ENCODE results near the gene RAB6B.

RAB6B gene

DNA sequence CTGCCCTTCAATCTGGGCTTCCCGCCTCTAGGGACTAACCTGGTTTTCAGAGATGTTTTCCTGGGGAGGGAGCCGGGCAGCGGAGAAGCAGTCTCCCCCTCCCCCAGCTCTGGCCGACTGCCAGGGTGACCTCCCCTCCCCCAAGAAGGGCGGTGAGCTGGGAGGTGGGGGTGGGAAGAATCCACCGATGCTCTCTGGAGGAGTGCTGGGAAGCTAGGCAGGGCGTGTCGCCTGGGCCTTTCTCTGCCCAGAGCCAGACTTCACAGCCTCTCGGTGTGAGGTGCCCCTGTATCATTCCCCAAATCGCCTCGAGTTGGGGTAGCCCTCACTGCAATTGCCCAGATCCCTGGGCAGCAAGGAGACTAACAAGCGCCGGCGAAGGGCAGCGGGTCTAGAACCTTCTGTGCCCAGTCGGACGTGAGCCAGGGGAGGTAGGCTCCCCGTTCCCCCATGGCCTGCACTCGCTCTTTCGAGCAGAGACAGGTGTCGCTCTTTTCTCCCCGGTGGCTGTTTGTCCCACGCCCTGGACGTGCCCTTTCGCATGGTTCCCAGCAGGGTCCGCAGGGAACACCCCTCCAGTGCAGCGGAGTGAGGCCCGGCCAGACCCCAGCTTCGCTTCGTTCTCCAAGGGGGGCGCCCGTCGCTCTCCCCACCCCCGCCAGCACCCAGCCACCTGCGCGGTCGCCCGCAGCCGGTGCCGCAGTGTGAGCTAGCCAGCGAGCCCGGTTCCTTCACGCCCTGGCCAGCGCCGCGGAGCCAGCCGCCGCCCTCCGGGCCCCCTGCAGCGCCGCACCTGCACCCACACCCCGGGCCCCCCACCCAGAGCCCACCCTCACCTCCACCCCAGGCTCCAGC, 1.1 kb downstream of the RAB6B start:
- peak in 2 of 14 donors; percentile 27 to 41 for DNase-seq

DNA sequence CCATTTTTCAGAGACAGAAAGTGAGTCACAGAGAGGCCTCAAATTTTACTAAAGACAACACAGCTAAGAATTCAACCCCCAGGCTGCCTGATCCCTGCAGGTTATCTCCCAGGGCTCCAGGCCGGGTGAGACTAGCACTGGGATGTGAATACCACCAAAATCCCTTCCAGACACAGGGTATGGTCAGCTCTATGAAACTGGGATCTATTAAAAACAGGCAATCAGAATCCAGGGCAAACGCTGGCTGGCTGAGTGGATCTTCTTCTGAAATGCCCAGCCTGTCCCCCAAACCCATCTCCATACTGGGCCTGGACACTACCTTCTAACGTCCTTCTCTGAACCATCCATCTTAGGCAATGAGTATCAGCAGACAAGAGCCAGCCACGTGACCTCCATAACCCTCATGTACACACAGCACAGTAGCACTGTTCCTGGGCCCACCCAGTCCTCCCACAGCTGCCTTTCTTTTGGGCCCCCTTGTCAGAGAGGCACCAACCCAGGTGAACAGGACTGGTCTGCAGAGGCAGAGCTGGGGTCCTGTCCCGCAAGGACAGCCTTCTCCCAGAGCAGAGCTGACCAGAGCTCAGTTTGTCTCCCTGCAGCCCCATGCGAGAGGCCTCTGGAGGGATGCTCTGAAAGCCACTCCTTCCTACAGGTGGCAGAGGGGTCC, 1.9 kb downstream of the RAB6B start:
- DNase-seq: peak in 1 of 14 donors; percentile 13

DNA sequence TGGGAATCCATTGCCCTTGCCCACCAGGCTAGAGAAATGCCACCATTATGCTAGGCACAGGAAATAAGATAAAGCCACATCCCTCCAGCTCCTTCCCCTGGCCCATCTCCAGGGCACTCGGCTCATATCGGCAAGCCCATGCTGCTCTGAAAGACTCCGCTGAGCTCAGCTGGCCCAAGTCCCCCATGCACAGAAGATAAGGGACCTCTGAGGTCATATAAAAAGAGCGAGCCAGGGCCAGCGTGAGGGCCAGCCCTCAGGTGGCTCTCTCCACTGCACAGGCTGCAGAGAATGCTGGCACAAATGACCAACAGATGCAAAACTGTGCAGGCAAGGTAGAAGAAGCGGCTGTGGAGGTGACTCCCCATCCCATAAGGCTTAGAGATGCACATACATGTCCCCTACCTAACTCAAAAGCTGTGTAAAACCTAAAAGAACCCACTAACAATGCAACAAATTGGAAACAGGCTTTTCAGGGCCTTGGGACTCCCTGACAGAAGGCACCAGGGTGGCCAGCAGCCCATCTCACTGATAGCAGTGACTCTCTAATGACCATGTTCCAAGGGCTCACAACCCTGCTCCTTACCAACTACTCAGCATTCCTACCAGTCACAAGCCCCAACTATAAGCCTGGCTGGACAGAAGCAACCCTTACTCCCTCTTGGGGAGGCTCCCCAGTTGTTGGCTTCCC, 3.0 kb downstream of the RAB6B start:
- peak in 1 of 14 donors; percentile 13 for DNase-seq

DNA sequence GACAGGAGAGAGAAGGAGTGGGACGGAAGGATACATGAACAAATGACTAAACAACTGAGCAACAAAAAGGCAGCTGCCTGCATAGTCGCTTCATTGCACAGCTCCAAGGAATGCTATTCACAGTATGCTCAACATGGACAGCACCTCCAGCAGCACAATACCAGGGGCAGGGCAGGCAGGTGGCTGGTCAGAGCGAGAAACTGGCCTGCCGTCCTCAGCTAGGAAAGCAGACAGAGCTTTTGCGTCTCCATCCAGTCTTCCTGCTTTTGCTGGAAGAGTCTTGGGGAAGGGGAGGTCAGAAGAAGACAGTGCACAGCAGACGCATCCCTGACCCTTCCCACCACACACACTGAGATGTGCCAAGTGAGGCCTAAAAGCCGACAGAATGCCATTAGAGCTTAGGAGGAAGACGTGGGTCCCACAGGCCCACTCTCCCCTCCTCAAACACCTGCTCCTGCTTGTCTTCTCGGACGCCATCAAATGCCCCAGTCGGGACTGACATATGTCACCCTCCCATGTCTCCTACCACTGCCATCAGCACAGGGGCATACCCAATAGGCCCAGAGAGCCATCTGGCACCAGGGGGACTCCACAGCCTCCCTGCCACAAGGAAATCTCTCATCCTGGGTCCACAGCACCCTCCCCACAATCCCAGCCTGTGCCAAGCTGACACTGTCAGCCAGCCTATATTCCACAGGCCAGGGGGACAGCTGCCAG, 3.9 kb downstream of the RAB6B start:
- no peak for DNase-seq

DNA sequence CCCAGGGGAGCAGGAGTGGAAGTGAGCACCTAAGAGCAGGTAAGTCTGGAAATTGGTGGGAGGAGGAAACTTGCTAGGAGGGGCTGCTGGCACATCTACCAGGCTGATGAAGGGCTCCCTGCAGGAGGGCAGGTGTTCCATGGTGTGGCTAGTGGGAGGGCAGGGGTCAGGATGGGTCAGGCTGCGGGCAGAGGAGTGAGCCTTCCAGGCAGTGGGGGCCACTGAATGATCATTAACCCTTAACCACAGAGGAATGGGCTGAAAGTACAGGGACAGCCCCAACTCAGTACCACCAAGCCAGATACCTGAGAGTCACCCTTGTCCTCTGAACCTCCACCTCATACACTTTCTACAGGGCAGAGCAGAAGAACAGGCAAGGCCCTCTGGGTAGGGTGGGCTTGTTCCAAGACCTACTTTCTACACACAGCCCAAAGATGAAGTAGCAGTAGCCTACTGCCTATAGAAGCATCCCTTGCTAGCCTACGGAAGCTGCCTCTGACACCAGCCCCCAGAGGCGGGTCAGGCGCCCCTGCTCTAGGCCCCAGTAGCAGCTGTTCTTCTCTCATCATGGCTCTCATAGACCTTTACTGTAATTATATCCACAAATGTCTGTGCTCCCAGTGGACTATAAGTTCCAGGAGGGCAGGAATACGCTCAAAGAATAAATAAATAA, 4.6 kb downstream of the RAB6B start:
- DNase-seq: no peak

DNA sequence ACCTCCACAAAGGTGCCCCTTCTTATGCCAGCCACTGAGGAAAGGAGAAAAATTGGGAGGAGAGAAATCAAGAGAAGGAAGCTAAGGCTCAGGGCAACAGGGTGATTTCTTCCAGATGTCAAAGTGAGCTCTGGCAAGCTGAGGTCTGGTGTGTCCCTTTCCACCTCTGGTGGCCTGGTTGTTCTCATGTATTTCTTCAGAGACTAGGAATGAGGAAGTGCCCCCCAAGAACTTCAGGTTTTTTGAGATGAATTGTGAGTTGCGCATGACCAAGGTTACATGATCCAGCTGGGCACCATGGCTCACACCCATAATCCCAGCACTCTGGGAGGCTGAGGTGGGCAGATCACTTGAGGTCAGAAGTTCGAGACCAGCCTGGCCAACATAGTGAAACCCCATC, 5.6 kb downstream of the RAB6B start:
- no peak for DNase-seq

DNA sequence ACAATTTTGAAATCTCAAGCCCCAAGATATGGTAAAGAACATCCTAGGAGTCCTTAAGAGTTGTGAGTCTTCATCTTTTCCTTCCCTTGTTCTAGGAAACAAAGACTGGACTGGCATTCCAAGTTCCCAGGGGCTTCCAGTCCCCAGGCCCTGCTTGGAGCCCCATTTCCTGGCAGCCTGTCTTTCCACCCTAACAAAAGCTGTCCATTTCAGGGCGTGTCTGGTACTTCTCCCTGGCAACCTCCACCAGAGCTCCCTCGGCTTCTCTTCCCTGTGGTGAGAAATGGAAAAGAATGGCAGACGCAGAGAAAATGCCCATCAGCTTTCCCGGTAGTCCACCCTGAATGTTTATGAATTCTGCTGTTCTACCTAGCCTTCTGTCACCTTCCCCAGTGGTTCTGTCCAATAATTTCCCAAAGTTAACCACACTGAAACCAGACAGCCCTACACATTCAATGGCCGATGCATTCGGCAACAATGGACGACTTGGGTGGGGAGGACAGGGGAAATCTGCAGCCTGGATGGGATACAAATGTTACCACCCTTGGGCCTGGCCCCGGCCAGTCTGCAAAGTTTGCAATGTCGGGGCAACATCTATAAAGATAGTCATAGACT, 6.8 kb downstream of the RAB6B start:
- DNase-seq: peak in 1 of 14 donors; percentile 36

DNA sequence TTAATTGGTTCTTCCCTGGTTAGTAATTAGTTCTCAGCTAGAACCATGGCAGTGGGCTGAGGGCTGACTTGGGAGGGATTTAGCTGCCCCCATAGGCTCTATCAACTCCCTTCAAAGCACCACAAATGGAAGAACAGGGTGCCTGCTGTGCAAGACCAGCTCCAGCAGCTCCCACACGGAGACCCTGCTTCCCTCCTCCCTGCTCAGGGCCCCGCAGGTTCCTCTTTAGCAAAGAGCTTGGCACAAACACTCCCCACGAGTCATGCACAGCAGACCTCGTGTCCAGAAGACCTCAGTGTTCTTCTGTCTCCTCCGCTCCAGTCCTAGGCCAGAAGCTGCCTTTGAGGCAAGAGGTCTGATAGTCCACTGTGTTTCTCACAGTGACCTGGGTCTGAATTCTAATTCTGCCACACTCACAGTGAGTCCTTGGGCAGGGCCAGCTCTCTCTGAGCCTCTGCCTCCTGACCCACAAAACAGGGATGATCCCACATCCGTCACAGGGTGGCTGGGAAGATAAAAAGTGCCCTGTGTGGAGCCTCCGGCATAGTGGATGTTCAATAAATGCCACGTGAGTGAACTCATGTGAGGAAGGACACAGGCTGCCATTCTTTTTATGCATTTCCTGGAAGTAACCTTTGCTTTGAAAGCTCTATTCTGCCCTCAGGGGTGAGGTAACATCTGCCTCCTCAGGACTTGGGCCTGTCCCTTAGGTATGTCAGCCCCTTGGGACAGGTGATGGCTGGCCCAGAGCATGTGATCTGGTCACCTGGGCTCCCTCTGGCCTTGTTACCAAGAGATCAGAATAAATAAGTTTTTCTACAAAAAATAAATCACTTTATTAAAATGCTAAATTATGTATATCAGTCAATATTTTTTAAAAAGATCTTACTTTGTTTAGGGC, 7.6 kb downstream of the RAB6B start:
- peak in 3 of 14 donors; percentile 28 to 31 (median 30) for DNase-seq

DNA sequence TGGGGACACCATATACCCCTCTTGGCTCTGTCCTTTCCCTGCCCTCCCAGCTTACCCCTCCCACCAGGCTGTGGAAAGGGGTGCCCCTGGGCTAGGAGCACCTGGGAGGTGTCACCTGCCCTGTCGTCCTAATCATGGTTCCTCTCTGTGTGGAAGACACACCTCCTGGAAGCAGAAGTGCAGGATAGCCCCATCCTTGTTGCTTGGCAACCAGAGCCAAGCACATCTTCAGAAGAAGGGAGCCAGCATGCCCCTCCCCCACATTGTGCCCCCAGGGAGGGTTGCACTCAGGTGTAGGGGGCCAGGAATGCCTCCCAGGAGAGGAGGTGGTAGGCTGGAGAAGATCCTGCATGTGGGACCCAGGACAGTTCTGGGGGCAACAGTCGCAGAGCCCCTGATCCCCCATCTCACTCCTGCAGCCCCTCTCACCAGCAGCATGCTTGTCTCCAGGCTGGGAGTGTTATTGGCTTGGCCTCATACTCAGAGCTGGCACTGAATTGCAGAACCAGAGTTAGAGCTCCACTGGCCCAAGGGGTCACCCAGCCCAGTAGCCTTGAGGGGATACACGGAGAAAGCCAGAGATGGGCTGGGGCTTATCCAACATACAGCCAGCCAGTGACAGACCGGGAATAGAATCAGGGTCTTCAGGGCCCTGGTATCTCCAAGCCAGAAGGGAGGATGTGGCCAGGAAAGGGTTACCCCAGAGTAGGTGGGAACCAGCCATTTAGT, 8.4 kb downstream of the RAB6B start:
- DNase-seq: no peak

DNA sequence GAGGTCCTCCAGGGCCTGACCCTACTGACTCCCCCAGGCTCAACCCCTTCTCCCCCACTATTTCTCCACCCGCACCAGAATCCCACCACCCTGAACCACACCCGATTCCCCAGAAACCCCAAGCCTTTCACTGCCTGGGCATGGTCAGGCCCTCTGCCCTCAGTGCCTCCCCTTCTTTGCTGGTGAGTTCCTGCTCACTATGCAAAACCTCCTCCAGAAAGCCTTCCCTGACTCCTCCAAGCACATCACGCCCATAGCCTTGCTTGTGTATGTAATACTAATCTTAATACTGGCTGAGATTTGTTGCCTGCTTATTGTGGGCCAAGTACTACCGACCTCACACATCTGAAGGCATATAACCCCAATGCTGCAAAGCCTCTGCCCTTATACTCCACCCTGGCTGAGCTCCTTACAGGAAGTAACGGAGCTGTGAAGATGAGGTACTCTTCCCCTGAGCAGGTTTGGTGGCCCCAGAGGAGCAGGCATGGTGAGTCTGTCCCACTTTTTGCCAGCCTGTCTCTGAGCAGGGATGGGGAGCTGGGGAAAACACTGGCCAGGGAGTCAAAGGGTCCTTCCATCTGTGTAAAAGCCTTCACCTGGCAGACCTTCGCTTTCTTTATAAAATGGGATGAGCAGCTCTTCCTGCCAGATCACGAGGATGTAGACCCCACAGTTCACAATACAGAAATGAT, 9.5 kb downstream of the RAB6B start:
- no peak for DNase-seq

DNA sequence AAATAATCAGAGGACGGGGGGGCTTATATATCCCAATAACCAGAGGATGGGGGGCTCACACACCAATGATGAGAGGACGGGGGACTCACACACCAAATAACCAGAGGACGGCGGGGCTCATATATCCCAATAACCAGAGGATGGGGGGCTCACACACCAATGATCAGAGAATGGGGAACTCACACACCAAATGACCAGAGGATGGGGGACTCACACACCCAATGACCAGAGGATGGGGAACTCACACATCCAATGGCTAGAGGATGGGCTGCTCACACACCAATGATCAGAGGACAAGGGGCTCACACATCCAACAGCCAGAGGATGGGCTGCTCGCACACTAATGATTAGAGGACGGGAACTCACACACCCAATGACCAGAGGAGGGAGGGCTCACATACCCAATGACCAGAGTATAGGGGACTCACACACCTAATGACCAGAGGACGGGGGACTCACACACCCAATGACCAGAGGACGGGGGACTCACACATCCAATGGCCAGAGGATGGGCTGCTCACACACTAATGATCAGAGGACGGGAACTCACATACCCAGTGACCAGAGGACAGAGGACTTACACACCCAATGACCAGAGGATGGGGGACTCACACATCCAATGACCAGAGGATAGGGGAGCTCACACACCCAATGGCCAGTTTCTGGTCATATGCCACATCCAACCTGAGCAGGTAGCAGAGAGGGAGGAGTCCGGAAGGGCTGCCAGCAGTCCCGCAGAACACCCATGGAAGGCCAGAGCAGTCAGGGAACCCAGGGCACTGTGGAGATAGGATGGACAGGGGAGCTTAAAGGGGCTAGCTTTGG, 10.6 kb downstream of the RAB6B start:
- no peak for DNase-seq

DNA sequence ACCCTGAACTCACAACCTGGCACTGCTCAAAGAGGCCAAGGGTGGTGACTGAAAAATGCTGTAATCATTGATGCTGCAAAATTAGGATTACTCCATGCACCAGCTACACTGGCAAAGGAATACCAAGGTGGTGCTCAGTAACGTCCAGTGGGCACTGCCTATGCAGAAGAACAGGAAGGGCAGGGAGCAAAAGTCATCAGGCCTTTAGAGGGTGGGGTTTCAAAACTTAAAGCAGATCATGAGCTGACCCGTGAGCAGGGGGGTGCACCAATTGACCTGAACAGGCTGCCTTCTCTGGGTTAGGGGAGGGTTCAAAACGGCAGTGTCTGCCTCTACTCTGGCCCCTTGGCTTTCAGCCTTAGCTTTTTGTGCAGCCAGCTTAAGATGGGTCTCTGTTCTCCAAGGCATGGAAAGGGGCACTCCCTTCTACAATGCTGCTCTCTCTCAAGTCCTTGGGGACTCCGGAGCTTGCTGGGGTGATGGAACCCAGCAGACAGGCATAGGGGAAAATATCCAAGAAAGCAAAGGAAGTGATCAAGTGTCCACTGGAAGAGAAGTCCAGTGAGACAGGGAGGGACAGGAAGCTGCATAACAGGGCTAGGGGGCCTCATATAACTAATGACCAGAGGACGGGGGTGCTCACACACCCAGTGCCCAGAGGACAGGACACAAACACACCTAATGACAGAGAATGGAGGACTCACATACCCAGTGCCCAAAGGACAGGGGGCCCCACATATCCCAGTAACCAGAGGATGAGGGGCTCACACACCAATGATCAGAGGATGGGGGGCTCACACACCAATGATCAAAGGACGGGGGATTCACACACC, 11.4 kb downstream of the RAB6B start:
- DNase-seq: no peak

DNA sequence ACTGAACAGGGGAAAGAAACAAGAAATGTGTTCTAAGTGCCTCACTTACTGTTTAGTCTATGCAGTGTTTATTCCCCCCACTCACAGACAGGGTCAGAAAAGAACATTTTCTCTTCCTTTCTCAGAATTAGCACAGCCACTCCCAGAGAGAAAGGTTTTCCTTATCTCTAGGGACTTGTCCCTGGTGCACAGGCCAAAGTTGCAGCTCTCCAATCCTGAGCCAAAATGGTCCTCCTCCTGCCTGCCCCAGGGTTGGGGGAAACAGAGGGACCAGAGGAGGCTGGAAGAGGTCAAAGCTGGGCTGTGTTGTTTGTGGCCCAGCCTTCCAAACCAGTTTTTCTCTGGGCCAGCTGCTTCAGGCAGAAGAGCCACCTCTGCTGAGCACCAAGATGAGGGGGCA, 12.0 kb downstream of the RAB6B start:
- DNase-seq: no peak

DNA sequence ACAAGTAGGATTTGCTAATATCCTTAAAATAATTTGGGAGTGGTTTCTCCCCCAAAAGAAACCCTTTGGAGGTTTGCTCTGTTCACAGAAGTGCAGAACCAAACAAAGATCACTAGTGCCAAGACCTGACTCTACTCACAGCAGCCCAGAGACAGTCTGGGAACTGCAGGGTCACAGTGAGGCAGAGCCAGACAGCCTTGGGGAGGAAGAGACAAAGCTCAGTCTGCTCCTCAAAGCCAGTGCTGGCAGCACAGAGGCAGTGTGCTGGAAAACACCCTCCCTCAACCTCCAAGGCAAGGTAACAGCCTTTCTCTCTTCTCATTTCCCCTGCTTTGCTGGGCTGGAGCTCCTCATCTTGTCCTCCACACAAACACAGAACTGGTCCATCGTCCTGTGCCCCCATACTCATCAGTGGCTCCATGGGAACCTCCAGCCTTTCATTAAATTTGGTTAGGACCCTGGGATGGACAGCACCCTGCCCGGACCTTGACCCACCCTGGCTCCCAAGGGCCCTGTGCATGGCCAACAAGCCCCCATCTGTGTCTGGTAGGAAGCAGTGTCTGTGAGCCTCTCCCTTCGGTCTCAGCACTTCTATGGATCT, 12.6 kb downstream of the RAB6B start:
- peak in 1 of 14 donors; percentile 32 for DNase-seq

DNA sequence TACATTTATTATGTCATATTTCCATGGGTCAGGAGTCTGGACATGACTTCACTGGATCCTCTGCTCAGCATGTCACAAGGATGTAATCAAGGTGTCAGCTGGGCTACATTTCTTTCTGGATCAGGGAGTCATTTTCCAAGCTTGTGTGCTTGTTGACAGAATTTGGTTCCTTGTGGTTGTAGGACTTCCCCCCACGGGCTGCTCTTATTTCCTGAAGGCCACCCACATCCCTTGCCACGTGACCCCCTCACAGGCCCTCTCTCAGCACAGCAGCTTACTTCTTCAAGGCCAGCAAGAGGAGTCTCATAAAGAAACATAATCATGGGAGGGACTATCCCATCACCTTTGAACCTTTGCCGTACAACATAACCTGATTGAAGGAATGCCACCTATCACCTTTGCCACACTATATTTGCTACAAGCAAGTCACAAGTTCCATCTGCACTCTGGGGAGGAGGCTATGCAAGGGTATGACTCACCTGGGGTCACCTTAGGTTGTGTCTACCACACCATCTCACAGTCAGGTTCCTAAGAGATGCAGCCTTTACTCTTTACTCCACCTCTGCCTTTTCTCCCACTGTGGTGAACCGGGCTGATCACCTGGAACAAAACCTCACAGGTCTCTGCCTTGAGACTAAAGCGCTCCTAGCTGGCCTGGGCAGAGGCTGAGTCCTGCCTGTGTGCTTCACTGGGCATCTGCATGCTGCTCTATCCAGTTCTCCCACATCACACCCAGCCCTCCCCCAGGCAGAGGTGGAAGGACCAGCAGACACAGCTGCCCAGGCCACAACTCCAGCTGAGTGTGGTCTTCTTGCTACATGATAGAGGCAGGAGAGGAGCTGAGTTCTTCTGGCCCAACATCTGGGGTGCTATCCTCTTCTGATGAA, 13.5 kb downstream of the RAB6B start:
- DNase-seq: no peak

DNA sequence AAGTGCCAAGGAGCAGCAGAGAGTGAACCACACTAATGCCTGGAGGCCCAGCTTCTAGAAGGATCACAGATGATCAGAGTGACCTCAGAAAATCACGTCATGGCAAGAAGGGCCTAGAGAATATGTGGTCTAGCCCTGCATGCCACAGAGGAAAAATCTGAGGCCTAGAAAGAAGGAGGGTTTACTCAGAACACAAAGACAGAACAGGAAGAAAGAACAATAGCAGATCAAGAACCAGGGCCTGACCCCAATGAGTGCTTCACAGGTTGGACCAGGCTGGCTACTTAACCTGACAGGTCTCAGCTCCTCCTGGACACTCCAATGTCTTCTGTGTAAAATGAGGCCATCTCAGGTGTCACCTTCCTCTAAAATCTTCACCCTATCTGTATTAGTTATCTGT, 14.2 kb downstream of the RAB6B start:
- no peak for DNase-seq
